Esophagus muscularis mucosa (tissue), 4 donors: Measurements from ENCODE around the gene SARM1. TPM values are rescaled to one million over a fixed set of nuclear protein-coding genes. Genes with fewer than 3 reads are reported as not detected.

ENCODE experiments used
- DNase-seq: peaks from one replicate; pipeline ENCODE4 v3.0.0-alpha.2; 2017; ENCODE audit errors: extremely low spot score
- H3K27ac ChIP-seq, 4 donors: fragments of 200-600 bp; sonication (generic); replicated peaks in 1 of 4; 1 replicate in 3 of 4; 2 replicates in 1 of 4; pipeline ENCODE4 v1.5.1; 2016 to 2019; ENCODE audit warnings: mild to moderate bottlenecking in 1 of 4
- H3K27me3 ChIP-seq, 4 donors: fragments of 200-600 bp; sonication (generic); one replicate each; pipeline versions ENCODE4 v1.5.1 to v1.6.0; 2016 to 2019
- H3K36me3 ChIP-seq, 4 donors: fragments of 200-600 bp; sonication (generic); one replicate each; pipeline ENCODE4 v1.5.1; 2016 to 2019
- H3K4me1 ChIP-seq, 4 donors: fragments of 200-600 bp; sonication (generic); one replicate each; pipeline ENCODE4 v1.5.1; 2016 to 2019
- H3K4me3 ChIP-seq, 4 donors: fragments of 200-600 bp; sonication (generic); 1 replicate in 2 of 4; 2 replicates in 2 of 4; pipeline ENCODE4 v1.5.1; 2016 to 2019; ENCODE audit warnings: mild to moderate bottlenecking in 4 of 4, moderate library complexity in 1 of 4
- H3K9me3 ChIP-seq, 4 donors: fragments of 200-600 bp; sonication (generic); 1 replicate in 3 of 4; 2 replicates in 1 of 4; pipeline ENCODE4 v1.5.1; 2016 to 2019
- EP300 ChIP-seq: sonication (generic); formaldehyde crosslinking; IDR thresholded peaks from one replicate; pipeline ENCODE4 v1.6.1; 2017; ENCODE audit warnings: antibody characterized with exemption
- POLR2A ChIP-seq: fragments of 450-650 bp; IDR thresholded peaks from one replicate; pipeline ENCODE4 v1.6.1; 2017; ENCODE audit warnings: antibody characterized with exemption, moderate library complexity, mild to moderate bottlenecking, low read depth
- POLR2AphosphoS5 ChIP-seq, 2 donors: sonication (generic); formaldehyde crosslinking; IDR thresholded peaks; one replicate each; pipeline ENCODE4 v1.6.1; 2017; ENCODE audit warnings: antibody characterized with exemption in 2 of 2
- WGBS: methylation state at CpG from one replicate; pipeline ENCODE4 v1.1.5; 2018; 5-methylcytosine and 5-hydroxymethylcytosine counted together
- intact Hi-C: fragments of 100-400 bp; cut with DNase I; formaldehyde crosslinking; loops from one replicate; pipeline ENCODE4 v1.15.1; 2023
- total RNA-seq, 4 donors: library from RNA; depleted of rRNA; stranded (reverse); fragments of >200 nt; gene quantifications; one replicate each; pipeline versions ENCODE4 v1.1.0 to v1.2.1, GENCODE V29; 2016
- TF ChIP-seq, protein P1 (sequence below), 3 experiments: fragments of 200-600 bp in 2 of 3; fragments of 450-650 bp in 1 of 3; sonication (generic) in 2 of 3; IDR thresholded peaks; one replicate each; pipeline ENCODE4 v1.5.1; 2017 to 2019; ENCODE audit warnings: antibody characterized with exemption in 3 of 3, mild to moderate bottlenecking in 2 of 3, moderate library complexity in 1 of 3

SARM1 gene
- total RNA-seq, 4 donors from 2014 or later, result 8.3 to 24.9 (median 13.8) TPM

DNA sequence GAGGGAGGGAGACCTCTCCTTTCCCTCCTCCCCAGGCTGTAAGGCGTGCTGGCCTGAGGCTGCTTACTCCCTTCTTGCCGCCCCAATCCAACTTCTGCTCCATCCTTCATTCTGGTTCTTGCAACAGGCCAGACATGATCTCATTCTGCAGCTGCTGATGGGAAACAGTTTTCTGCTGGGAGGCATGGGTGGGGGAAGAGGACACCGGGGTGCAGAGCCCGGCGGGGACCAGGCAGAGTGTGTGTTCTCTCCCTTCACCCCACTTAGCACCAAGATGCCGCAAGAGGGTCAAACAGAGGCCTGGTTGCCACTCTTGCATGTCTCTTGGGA is 1.4 kb downstream of the SARM1 start:
- H3K4me3 ChIP-seq, result peak overlapping the region in 3 of 4 donors; percentile 55 to 65 (median 63)
- H3K27me3 ChIP-seq, result no peaks in the 10 kb centered on the region
- DNase-seq, result no peak
- WGBS, result 71% methylated on average over 5 of the region's 6 CpGs
- H3K9me3 ChIP-seq, result no peaks in the 10 kb centered on the region
- peaks cover 30 to 38% (median 33%) of the 10 kb centered on the region in 4 donors for H3K4me1 ChIP-seq
- TF ChIP-seq, protein P1, sequence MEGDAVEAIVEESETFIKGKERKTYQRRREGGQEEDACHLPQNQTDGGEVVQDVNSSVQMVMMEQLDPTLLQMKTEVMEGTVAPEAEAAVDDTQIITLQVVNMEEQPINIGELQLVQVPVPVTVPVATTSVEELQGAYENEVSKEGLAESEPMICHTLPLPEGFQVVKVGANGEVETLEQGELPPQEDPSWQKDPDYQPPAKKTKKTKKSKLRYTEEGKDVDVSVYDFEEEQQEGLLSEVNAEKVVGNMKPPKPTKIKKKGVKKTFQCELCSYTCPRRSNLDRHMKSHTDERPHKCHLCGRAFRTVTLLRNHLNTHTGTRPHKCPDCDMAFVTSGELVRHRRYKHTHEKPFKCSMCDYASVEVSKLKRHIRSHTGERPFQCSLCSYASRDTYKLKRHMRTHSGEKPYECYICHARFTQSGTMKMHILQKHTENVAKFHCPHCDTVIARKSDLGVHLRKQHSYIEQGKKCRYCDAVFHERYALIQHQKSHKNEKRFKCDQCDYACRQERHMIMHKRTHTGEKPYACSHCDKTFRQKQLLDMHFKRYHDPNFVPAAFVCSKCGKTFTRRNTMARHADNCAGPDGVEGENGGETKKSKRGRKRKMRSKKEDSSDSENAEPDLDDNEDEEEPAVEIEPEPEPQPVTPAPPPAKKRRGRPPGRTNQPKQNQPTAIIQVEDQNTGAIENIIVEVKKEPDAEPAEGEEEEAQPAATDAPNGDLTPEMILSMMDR (IDR thresholded peaks at IDR 0.05), result no peak
- H3K36me3 ChIP-seq, result peaks cover 0 to 6% (median 1%) of the 10 kb centered on the region in 4 donors
- H3K27ac ChIP-seq, result peak overlapping the region in 2 of 4 donors; percentile 82 to 83
- intact Hi-C loops, result no loop called here

DNA sequence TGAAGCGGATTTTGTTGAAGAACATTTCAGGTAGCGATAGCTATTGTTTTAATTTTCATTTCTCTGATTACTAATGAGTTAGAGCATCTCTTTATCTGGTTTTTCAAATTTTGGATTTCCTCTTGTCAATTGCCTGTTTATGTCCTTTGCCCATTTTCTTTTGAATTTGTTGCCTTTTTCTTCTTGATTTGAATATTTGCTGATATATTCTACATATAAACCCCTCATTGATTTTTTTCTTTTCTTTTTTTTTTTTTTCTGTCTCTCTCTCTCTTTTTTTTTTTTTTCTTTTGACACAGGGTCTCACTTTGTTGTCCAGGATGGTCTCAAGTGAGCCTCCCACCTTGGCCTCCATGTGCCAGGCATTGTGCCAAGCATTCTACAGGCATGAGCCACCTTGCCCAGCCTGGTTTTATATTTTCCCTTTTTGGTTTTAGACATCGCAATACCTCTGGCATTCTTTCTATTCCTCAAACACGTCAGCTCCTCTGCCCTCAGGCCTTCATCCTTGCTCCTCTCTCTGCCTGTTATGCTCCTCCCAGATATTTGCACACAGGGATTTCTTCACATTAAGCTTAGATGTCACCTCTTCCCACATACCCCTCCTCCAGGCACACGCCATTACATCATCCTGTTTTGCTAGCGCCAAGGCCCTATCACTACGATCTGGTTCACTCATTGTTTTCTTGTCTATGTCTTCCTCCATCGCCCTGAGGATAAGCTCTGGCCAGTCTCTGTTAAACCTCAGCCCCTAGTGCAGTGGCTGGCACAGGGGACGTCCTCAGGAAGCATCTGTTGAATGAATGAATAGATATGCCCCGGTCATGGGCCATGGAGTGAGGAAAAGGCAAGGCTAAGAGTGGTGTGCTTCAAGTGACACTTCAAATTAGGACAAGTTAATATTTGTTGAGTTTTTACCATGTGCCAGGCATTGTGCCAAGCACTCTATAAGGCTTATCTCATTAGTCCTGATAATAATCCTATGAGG is 8.6 kb downstream of the SARM1 start:
- Histone ChIP-seq H3K4me1 (peaks cover 6 to 15% (median 11%) of the 10 kb centered on the region in 4 donors), H3K27me3 (no peaks in the 10 kb centered on the region), H3K27ac (no peak overlapping the region), H3K4me3 (no peak overlapping the region), H3K9me3 (no peaks in the 10 kb centered on the region), H3K36me3 (peaks cover 0 to 22% (median 12%) of the 10 kb centered on the region in 4 donors)
- no peak for TF ChIP-seq EP300
- no peak for TF ChIP-seq POLR2AphosphoS5 (IDR thresholded peaks at IDR 0.05)
- TF ChIP-seq, protein P1 (IDR thresholded peaks at IDR 0.05), result no peak
- TF ChIP-seq POLR2A, result no peak
- WGBS, result 79% methylated on average over 10 of the region's 10 CpGs
- intact Hi-C loops, result no loop called here
- DNase-seq, result no peak

DNA sequence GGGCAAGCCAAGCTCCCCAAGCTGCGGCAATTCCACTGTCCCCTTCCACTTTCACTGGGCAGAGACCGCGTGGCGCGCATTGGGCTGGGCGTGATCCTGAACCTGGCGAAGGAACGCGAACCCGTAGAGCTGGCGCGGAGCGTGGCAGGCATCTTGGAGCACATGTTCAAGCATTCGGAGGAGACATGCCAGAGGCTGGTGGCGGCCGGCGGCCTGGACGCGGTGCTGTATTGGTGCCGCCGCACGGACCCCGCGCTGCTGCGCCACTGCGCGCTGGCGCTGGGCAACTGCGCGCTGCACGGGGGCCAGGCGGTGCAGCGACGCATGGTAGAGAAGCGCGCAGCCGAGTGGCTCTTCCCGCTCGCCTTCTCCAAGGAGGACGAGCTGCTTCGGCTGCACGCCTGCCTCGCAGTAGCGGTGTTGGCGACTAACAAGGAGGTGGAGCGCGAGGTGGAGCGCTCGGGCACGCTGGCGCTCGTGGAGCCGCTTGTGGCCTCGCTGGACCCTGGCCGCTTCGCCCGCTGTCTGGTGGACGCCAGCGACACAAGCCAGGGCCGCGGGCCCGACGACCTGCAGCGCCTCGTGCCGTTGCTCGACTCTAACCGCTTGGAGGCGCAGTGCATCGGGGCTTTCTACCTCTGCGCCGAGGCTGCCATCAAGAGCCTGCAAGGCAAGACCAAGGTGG is 9.8 kb downstream of the SARM1 start:
- H3K27ac ChIP-seq, result no peak overlapping the region

DNA sequence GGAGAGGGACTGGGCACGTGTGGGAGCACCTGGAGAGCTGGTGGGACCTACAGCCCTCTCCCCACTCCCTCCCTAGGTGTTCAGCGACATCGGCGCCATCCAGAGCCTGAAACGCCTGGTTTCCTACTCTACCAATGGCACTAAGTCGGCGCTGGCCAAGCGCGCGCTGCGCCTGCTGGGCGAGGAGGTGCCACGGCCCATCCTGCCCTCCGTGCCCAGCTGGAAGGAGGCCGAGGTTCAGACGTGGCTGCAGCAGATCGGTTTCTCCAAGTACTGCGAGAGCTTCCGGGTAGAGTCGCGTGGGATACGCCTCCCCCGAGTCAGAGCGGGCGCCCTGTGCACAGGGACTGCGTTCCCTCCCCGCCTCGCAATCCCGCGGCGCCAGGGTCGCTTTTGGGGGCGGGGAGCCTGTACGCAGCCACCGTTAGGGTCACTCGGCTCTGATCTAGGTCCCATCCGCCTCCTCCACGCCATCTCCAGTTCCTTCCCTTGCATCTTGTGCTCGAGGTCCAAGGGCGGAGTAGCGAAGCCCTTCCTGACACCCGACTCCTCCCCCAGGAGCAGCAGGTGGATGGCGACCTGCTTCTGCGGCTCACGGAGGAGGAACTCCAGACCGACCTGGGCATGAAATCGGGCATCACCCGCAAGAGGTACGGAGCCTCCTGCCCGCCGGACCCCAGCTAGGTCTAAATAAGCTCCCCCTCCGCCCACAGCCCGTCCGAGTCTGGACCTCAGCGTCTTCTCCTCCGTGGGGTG is 13.0 kb downstream of the SARM1 start:
- 47% methylated on average over 17 of the region's 56 CpGs for WGBS
- TF ChIP-seq POLR2A (no peak), EP300 (no peak), POLR2AphosphoS5 (IDR thresholded peaks at IDR 0.05) (no peak)
- TF ChIP-seq, protein P1 (IDR thresholded peaks at IDR 0.05), result no peak
- H3K9me3 ChIP-seq, result no peaks in the 10 kb centered on the region
- H3K4me3 ChIP-seq, result peak overlapping the region; percentile 46 to 59 (median 46)
- H3K36me3 ChIP-seq, result peaks cover 22 to 54% (median 30%) of the 10 kb centered on the region in 4 donors
- H3K27me3 ChIP-seq, result no peaks in the 10 kb centered on the region
- H3K27ac ChIP-seq, result no peak overlapping the region
- intact Hi-C loops, result no loop called here
- DNase-seq, result no peak
- peaks cover 8 to 15% (median 11%) of the 10 kb centered on the region in 4 donors for H3K4me1 ChIP-seq

More for the DNA sequence above, 9.8 kb downstream of the SARM1 start:
- Histone ChIP-seq H3K9me3 (no peaks in the 10 kb centered on the region), H3K27me3 (no peaks in the 10 kb centered on the region), H3K4me1 (peaks cover 8 to 15% (median 11%) of the 10 kb centered on the region in 4 donors), H3K4me3 (no peak overlapping the region), H3K36me3 (peaks cover 0 to 31% (median 14%) of the 10 kb centered on the region in 4 donors)
- TF ChIP-seq POLR2A, result no peak
- no peak for TF ChIP-seq EP300
- TF ChIP-seq, protein P1 (IDR thresholded peaks at IDR 0.05), result no peak
- TF ChIP-seq POLR2AphosphoS5 (IDR thresholded peaks at IDR 0.05), result no peak
- no peak for DNase-seq
- WGBS, result 38% methylated on average over 33 of the region's 72 CpGs
- intact Hi-C loops, result no loop called here
